ENCODE data around the gene SUN2.

DNA sequence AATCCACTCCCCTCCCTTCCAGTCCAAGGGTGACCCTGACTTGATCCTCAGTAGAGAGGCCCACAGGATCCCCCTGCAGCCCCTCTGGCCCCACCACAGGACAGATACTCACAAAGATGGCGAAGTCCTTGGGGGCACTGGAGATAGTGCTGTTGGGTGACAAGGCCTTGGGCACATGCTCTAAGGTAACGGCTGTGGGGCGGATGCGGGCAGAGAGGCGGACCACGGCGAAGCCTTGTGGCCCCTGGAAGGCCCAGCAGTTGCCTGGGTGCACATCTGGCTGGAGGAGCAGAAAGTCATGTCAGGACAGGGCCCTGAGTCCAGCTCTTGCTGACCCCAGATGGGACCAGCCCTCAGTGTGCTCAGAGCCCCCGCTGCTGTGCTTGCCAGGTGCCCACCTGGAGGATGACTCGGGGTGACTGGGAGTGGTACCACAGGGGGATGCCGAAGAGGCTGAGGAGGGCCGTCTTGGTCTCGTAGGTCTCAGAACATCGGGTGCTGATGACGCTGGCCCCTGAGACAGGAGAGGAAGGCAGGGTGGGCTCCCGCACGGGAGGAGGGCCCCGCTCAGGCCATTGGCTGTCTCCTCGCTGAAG, 17.2 kb downstream of the SUN2 start:
- no peak for TF ChIP-seq POLR2A (IDR thresholded peaks at IDR 0.05; ENCODE audit: low read depth, low read length)
- TF ChIP-seq TAF1 (IDR thresholded peaks at IDR 0.05; ENCODE audit: low read depth, low read length), result no peak
- TF ChIP-seq POLR2AphosphoS5 (IDR thresholded peaks at IDR 0.05; ENCODE audit: low read depth, low read length), result peak; percentile 14; the same call in 1 of the 2 replicates
- TF ChIP-seq POU2F2 (IDR thresholded peaks at IDR 0.05; ENCODE audit: low read depth, low read length), result no peak
- TF ChIP-seq PAX5 (IDR thresholded peaks at IDR 0.05; ENCODE audit: insufficient read depth, low read length, severe bottlenecking), result no peak

Measured in GM12891 (cell line).